ENCODE results near the gene NDUFS6.
"Not testable (repeated sequence)": the region's sequence is repeated elsewhere in the genome, so short reads cannot be mapped to it uniquely, and the experiment has no call there.

The NDUFS6 gene

GRCh38 chr5:1815071-1815786 lies 14.0 kb downstream of the NDUFS6 start:
- Histone ChIP-seq H2BK120ac (ENCODE audit: low read depth, low read length) (no peak overlapping the region), H3K9ac (ENCODE audit: low read length) (no peak overlapping the region), H3K36me3 (ENCODE audit: control insufficient read depth, insufficient read depth, low read length) (peaks cover 8% of the 10 kb centered on the region), H3K79me2 (ENCODE audit: control insufficient read depth, insufficient read depth, low read length) (peaks cover under 1% of the 10 kb centered on the region), H3K4me2 (ENCODE audit: low read length) (no peak overlapping the region), H3K4ac (ENCODE audit: low read depth, low read length) (no peak overlapping the region), H3K4me3 (ENCODE audit: low read length) (no peak overlapping the region), H4K5ac (ENCODE audit: low read length) (no peak overlapping the region), H3K23ac (ENCODE audit: low read length) (no peak overlapping the region), H3K18ac (ENCODE audit: low read length) (no peak overlapping the region), H2BK5ac (ENCODE audit: low read length) (no peak overlapping the region), H3K27ac (ENCODE audit: low read depth, low read length) (no peak overlapping the region), H2AK5ac (ENCODE audit: low read length) (no peak overlapping the region), H3K27me3 (ENCODE audit: insufficient read depth, low read length, poor library complexity) (no peaks in the 10 kb centered on the region), H3K56ac (ENCODE audit: low read length) (no peak overlapping the region), H4K8ac (ENCODE audit: low read depth, low read length) (no peak overlapping the region), H3K79me1 (ENCODE audit: low read length) (peaks cover 7% of the 10 kb centered on the region), H2BK15ac (replicated peaks; ENCODE audit: low read depth) (no peak overlapping the region), H3K4me1 (ENCODE audit: control insufficient read depth, low read depth, low read length) (no peaks in the 10 kb centered on the region)
- WGBS (ENCODE audit: extremely low coverage, insufficient coverage, low lambda C conversion rate): no CpG with 5 or more reads among the region's 18 CpGs
- no peak for DNase-seq

GRCh38 chr5:1815881-1816292 lies 14.7 kb downstream of the NDUFS6 start:
- H4K5ac ChIP-seq (ENCODE audit: low read length): no peak overlapping the region
- peaks cover 8% of the 10 kb centered on the region for H3K36me3 ChIP-seq (ENCODE audit: control insufficient read depth, insufficient read depth, low read length)
- DNase-seq: no peak
- H3K27ac ChIP-seq (ENCODE audit: low read depth, low read length): no peak overlapping the region
- no peak overlapping the region for H2BK120ac ChIP-seq (ENCODE audit: low read depth, low read length)
- H3K4me3 ChIP-seq (ENCODE audit: low read length): no peak overlapping the region
- H2AK5ac ChIP-seq (ENCODE audit: low read length): no peak overlapping the region
- no peaks in the 10 kb centered on the region for H3K79me2 ChIP-seq (ENCODE audit: control insufficient read depth, insufficient read depth, low read length)
- no peak overlapping the region for H3K18ac ChIP-seq (ENCODE audit: low read length)
- H3K79me1 ChIP-seq (ENCODE audit: low read length): peaks cover 7% of the 10 kb centered on the region
- H3K4ac ChIP-seq (ENCODE audit: low read depth, low read length): no peak overlapping the region
- WGBS (ENCODE audit: extremely low coverage, insufficient coverage, low lambda C conversion rate): no CpG with 5 or more reads among the region's 17 CpGs
- H3K4me2 ChIP-seq (ENCODE audit: low read length): no peak overlapping the region
- H3K23ac ChIP-seq (ENCODE audit: low read length): no peak overlapping the region
- no peaks in the 10 kb centered on the region for H3K27me3 ChIP-seq (ENCODE audit: insufficient read depth, low read length, poor library complexity)
- H2BK15ac ChIP-seq (replicated peaks; ENCODE audit: low read depth): no peak overlapping the region
- H3K4me1 ChIP-seq (ENCODE audit: control insufficient read depth, low read depth, low read length): no peaks in the 10 kb centered on the region
- no peak overlapping the region for H3K56ac ChIP-seq (ENCODE audit: low read length)
- H3K9ac ChIP-seq (ENCODE audit: low read length): no peak overlapping the region
- no peak overlapping the region for H2BK5ac ChIP-seq (ENCODE audit: low read length)
- H4K8ac ChIP-seq (ENCODE audit: low read depth, low read length): no peak overlapping the region

- H4K5ac ChIP-seq (ENCODE audit: low read length); H3K4me2 ChIP-seq (ENCODE audit: low read length); H3K4me1 ChIP-seq (ENCODE audit: control insufficient read depth, low read depth, low read length); H2BK5ac ChIP-seq (ENCODE audit: low read length); H3K79me1 ChIP-seq (ENCODE audit: low read length); H4K8ac ChIP-seq (ENCODE audit: low read depth, low read length); H3K4ac ChIP-seq (ENCODE audit: low read depth, low read length); DNase-seq; H3K23ac ChIP-seq (ENCODE audit: low read length); H3K18ac ChIP-seq (ENCODE audit: low read length); H3K9ac ChIP-seq (ENCODE audit: low read length); H2BK120ac ChIP-seq (ENCODE audit: low read depth, low read length); H3K27me3 ChIP-seq (ENCODE audit: insufficient read depth, low read length, poor library complexity); H3K4me3 ChIP-seq (ENCODE audit: low read length); H2BK15ac ChIP-seq (replicated peaks; ENCODE audit: low read depth); H3K79me2 ChIP-seq (ENCODE audit: control insufficient read depth, insufficient read depth, low read length); H2AK5ac ChIP-seq (ENCODE audit: low read length); H3K27ac ChIP-seq (ENCODE audit: low read depth, low read length); H3K56ac ChIP-seq (ENCODE audit: low read length): not testable (repeated sequence)
- peaks cover 11% of the 10 kb centered on the region for H3K36me3 ChIP-seq (ENCODE audit: control insufficient read depth, insufficient read depth, low read length)
- WGBS (ENCODE audit: extremely low coverage, insufficient coverage, low lambda C conversion rate): 100% methylated on average over 11 of the region's 18 CpGs
Observed at GRCh38 chr5:1816495-1817089, 15.4 kb downstream of the NDUFS6 start.

DNA sequence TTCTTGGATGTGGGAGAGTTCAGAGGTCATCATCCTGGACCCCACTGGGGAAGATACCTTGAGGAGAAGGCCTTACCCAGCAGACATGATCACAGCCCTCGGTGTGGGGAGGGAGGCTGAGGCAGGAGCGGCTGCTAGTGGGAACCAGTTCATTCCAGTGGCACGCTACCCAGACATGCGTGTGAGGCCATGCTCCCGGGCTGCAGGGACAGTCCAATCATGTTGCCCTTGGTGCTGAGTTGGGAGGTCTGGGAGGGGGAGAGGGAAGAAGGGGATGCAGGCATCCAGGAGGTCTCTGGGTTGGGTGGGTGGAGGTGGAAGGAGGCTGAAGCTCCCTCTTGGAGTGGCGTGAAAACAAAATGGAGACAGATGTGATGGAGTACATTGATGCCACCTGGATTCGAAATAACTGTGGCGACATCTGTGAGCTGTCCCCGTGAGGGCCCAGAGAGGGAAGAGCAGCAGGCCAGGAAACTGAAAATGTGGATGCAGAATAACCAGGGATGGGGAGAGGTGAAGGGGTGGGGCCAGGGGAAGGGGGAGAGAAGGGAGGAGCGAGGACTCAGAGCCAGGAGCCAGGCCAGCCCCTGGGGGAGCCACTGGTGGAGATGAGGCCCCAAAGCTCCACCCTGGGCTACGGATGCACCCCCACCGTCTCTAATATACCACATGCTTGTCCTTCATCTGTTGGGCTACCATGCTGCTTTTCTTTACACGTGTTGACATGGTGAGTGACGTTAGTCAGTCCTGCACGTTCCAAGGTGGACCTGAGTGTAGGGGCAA lies 16.2 kb downstream of the NDUFS6 start:
- H3K79me1 ChIP-seq (ENCODE audit: low read length): peaks cover 8% of the 10 kb centered on the region
- no peak overlapping the region for H4K5ac ChIP-seq (ENCODE audit: low read length)
- no peaks in the 10 kb centered on the region for H3K27me3 ChIP-seq (ENCODE audit: insufficient read depth, low read length, poor library complexity)
- H2BK5ac ChIP-seq (ENCODE audit: low read length): no peak overlapping the region
- no peaks in the 10 kb centered on the region for H3K4me1 ChIP-seq (ENCODE audit: control insufficient read depth, low read depth, low read length)
- H2BK120ac ChIP-seq (ENCODE audit: low read depth, low read length): no peak overlapping the region
- no peak overlapping the region for H3K4ac ChIP-seq (ENCODE audit: low read depth, low read length)
- H3K4me3 ChIP-seq (ENCODE audit: low read length): no peak overlapping the region
- H4K8ac ChIP-seq (ENCODE audit: low read depth, low read length): no peak overlapping the region
- DNase-seq: no peak
- no CpG with 5 or more reads among the region's 15 CpGs for WGBS (ENCODE audit: extremely low coverage, insufficient coverage, low lambda C conversion rate)
- H3K36me3 ChIP-seq (ENCODE audit: control insufficient read depth, insufficient read depth, low read length): peaks cover 14% of the 10 kb centered on the region
- H3K23ac ChIP-seq (ENCODE audit: low read length): no peak overlapping the region
- no peak overlapping the region for H2AK5ac ChIP-seq (ENCODE audit: low read length)
- H3K4me2 ChIP-seq (ENCODE audit: low read length): no peak overlapping the region
- H3K56ac ChIP-seq (ENCODE audit: low read length): no peak overlapping the region
- no peak overlapping the region for H2BK15ac ChIP-seq (replicated peaks; ENCODE audit: low read depth)
- no peak overlapping the region for H3K27ac ChIP-seq (ENCODE audit: low read depth, low read length)
- no peak overlapping the region for H3K9ac ChIP-seq (ENCODE audit: low read length)
- H3K79me2 ChIP-seq (ENCODE audit: control insufficient read depth, insufficient read depth, low read length): no peaks in the 10 kb centered on the region
- no peak overlapping the region for H3K18ac ChIP-seq (ENCODE audit: low read length)

DNA sequence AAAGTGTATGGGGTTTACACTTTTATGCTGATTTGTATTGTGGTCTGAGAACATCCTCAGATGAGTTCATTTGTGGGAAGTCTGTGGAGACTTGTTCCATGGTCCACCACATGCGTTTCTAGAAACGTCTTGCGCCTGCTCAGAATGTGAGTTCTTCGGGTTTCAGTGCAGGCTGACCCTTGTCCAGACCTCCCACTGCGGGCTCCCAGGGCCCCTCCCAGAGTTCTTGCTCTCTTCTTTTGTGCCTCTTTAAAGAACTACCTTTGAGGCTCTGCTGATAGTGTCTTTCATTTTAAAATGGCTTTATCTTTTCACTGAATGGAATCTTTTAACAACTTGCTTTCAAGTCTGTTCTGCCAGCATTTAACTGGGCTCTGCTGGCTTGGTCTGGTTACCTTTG lies 17.6 kb downstream of the NDUFS6 start:
- H3K27me3 ChIP-seq (ENCODE audit: insufficient read depth, low read length, poor library complexity): no peaks in the 10 kb centered on the region
- no peak overlapping the region for H3K56ac ChIP-seq (ENCODE audit: low read length)
- no peak overlapping the region for H3K9ac ChIP-seq (ENCODE audit: low read length)
- H3K4ac ChIP-seq (ENCODE audit: low read depth, low read length): no peak overlapping the region
- no peak overlapping the region for H2BK120ac ChIP-seq (ENCODE audit: low read depth, low read length)
- H2AK5ac ChIP-seq (ENCODE audit: low read length): no peak overlapping the region
- no peak overlapping the region for H3K18ac ChIP-seq (ENCODE audit: low read length)
- H3K23ac ChIP-seq (ENCODE audit: low read length): no peak overlapping the region
- H3K4me2 ChIP-seq (ENCODE audit: low read length): no peak overlapping the region
- no peaks in the 10 kb centered on the region for H3K4me1 ChIP-seq (ENCODE audit: control insufficient read depth, low read depth, low read length)
- peaks cover 10% of the 10 kb centered on the region for H3K36me3 ChIP-seq (ENCODE audit: control insufficient read depth, insufficient read depth, low read length)
- no CpG with 5 or more reads among the region's 5 CpGs for WGBS (ENCODE audit: extremely low coverage, insufficient coverage, low lambda C conversion rate)
- DNase-seq: no peak
- no peak overlapping the region for H3K27ac ChIP-seq (ENCODE audit: low read depth, low read length)
- H2BK5ac ChIP-seq (ENCODE audit: low read length): no peak overlapping the region
- no peaks in the 10 kb centered on the region for H3K79me2 ChIP-seq (ENCODE audit: control insufficient read depth, insufficient read depth, low read length)
- H3K4me3 ChIP-seq (ENCODE audit: low read length): no peak overlapping the region
- no peak overlapping the region for H4K8ac ChIP-seq (ENCODE audit: low read depth, low read length)
- H2BK15ac ChIP-seq (replicated peaks; ENCODE audit: low read depth): no peak overlapping the region
- no peak overlapping the region for H4K5ac ChIP-seq (ENCODE audit: low read length)
- peaks cover 5% of the 10 kb centered on the region for H3K79me1 ChIP-seq (ENCODE audit: low read length)

Data from mesendoderm (in vitro differentiated cells).